H9 (cell line): ENCODE results near the gene SHC4. TPM values are rescaled to one million over a fixed set of nuclear protein-coding genes. Genes with fewer than 3 reads are reported as not detected.

Experiments used
- DNase-seq: peaks from one replicate; pipeline ENCODE4 v3.0.0-alpha.2; 2017
- H2AFZ ChIP-seq: one replicate; pipeline ENCODE4 v1.6.1; 2013; ENCODE audit warnings: mild to moderate bottlenecking, low read length, control low read depth, moderate library complexity
- H2AK5ac ChIP-seq: 2 replicates; pipeline ENCODE4 v1.6.1; 2013; ENCODE audit warnings: low read length, control low read depth, mixed read lengths; ENCODE audit not compliant: insufficient read length
- H2BK120ac ChIP-seq: one replicate; pipeline ENCODE4 v1.6.1; 2013; ENCODE audit warnings: low read depth, mild to moderate bottlenecking, low read length, control low read depth, inconsistent platforms; ENCODE audit not compliant: poor library complexity, severe bottlenecking
- H2BK12ac ChIP-seq: 2 replicates; pipeline ENCODE4 v1.6.1; 2013; ENCODE audit warnings: low read length, control low read depth, mixed read lengths, low read depth; ENCODE audit not compliant: insufficient read length
- H2BK15ac ChIP-seq: 2 replicates; pipeline ENCODE4 v1.6.1; 2013; ENCODE audit warnings: low read depth, low read length, control low read depth
- H2BK20ac ChIP-seq: one replicate; pipeline ENCODE4 v1.6.1; 2013; ENCODE audit warnings: low read depth, mild to moderate bottlenecking, low read length, control low read depth, inconsistent platforms; ENCODE audit not compliant: poor library complexity, severe bottlenecking
- H2BK5ac ChIP-seq: 2 replicates; pipeline ENCODE4 v1.6.1; 2013; ENCODE audit warnings: low read length, control low read depth, mixed read lengths; ENCODE audit not compliant: insufficient read length
- H3K14ac ChIP-seq: 2 replicates; pipeline ENCODE4 v1.6.1; 2013; ENCODE audit warnings: low read length, control low read depth; ENCODE audit not compliant: insufficient read depth
- H3K18ac ChIP-seq: 2 replicates; pipeline ENCODE4 v1.6.1; 2013; ENCODE audit warnings: low read depth, mild to moderate bottlenecking, mixed read lengths, low read length, control low read depth; ENCODE audit not compliant: insufficient read length
- H3K23ac ChIP-seq: 2 replicates; pipeline ENCODE4 v1.6.1; 2013; ENCODE audit warnings: low read length, control low read depth, mixed read lengths, low read depth; ENCODE audit not compliant: insufficient read length
- H3K23me2 ChIP-seq: 2 replicates; pipeline ENCODE4 v1.6.1; 2013; ENCODE audit warnings: low read depth, mild to moderate bottlenecking, mixed read lengths, low read length, control low read depth; ENCODE audit not compliant: insufficient read length, poor library complexity, severe bottlenecking
- H3K27ac ChIP-seq: 2 replicates; pipeline ENCODE4 v1.5.1; 2013; ENCODE audit warnings: low read length, control low read depth, mixed read lengths, low read depth; ENCODE audit not compliant: insufficient read length
- H3K27me3 ChIP-seq: 2 replicates; pipeline ENCODE4 v1.6.1; 2013; ENCODE audit warnings: low read length, control low read depth, inconsistent platforms; ENCODE audit not compliant: insufficient read depth
- H3K4ac ChIP-seq: 2 replicates; pipeline ENCODE4 v1.6.1; 2013; ENCODE audit warnings: low read depth, mild to moderate bottlenecking, control low read depth, inconsistent platforms, low read length, moderate library complexity
- H3K4me1 ChIP-seq: 2 replicates; pipeline ENCODE4 v1.6.1; 2013; ENCODE audit warnings: low read length, control low read depth, inconsistent platforms; ENCODE audit not compliant: insufficient read depth
- H3K4me2 ChIP-seq: 2 replicates; pipeline ENCODE4 v1.6.1; 2013; ENCODE audit warnings: low read length, control low read depth, mixed read lengths; ENCODE audit not compliant: insufficient read length, insufficient read depth
- H3K56ac ChIP-seq: 2 replicates; pipeline ENCODE4 v1.6.1; 2013; ENCODE audit warnings: low read depth, mild to moderate bottlenecking, mixed read lengths, low read length, control low read depth; ENCODE audit not compliant: insufficient read length
- H3K79me1 ChIP-seq: 2 replicates; pipeline ENCODE4 v1.6.1; 2013; ENCODE audit warnings: low read depth, mild to moderate bottlenecking, moderate library complexity, low read length, control low read depth, inconsistent platforms; ENCODE audit not compliant: insufficient read depth, poor library complexity, severe bottlenecking
- H3K79me2 ChIP-seq: 2 replicates; pipeline ENCODE4 v1.6.1; 2013; ENCODE audit warnings: low read length, control low read depth, inconsistent platforms; ENCODE audit not compliant: insufficient read depth
- H3K9ac ChIP-seq: 2 replicates; pipeline ENCODE4 v1.6.1; 2013; ENCODE audit warnings: low read length, control low read depth, mixed read lengths; ENCODE audit not compliant: insufficient read length; ENCODE audit errors: extremely low read depth
- H3K9me3 ChIP-seq: one replicate; pipeline ENCODE4 v1.6.1; 2013; ENCODE audit warnings: low read depth, low read length, inconsistent platforms; ENCODE audit not compliant: control insufficient read depth
- H3T11ph ChIP-seq: one replicate; pipeline ENCODE4 v1.6.1; 2013; ENCODE audit warnings: mild to moderate bottlenecking, low read length, control low read depth, inconsistent platforms
- H4K20me1 ChIP-seq: one replicate; pipeline ENCODE4 v1.6.1; 2013; ENCODE audit not compliant: control insufficient read depth, insufficient read length, insufficient read depth
- H4K5ac ChIP-seq: 2 replicates; pipeline ENCODE4 v1.6.1; 2013; ENCODE audit warnings: low read depth, mild to moderate bottlenecking, mixed read lengths, low read length, control low read depth; ENCODE audit not compliant: insufficient read length
- H4K8ac ChIP-seq: replicated peaks from 2 replicates; pipeline ENCODE4 v1.6.1; 2013; ENCODE audit warnings: low read length, control low read depth, mixed read lengths, low read depth; ENCODE audit not compliant: insufficient read length
- H4K91ac ChIP-seq: 2 replicates; pipeline ENCODE4 v1.6.1; 2013; ENCODE audit warnings: low read depth, mild to moderate bottlenecking, moderate library complexity, mixed read lengths, low read length, control low read depth; ENCODE audit not compliant: insufficient read length
- H3K27ac Mint-ChIP-seq, 3 experiments: 2 replicates in 2 of 3; 3 replicates in 1 of 3; pipeline ENCODE4 v1.8.0; 2020 to 2021; ENCODE audit warnings: mixed read lengths in 3 of 3, mild to moderate bottlenecking in 1 of 3, moderate library complexity in 1 of 3
- H3K27me3 Mint-ChIP-seq: 2 replicates; pipeline ENCODE4 v1.8.0; 2021; ENCODE audit warnings: low read depth, mild to moderate bottlenecking, moderate library complexity, mixed read lengths
- H3K36me3 Mint-ChIP-seq, 3 experiments: 2 replicates in 2 of 3; 3 replicates in 1 of 3; pipeline ENCODE4 v1.8.0; 2020 to 2021; ENCODE audit warnings: low read depth in 3 of 3, mixed read lengths in 3 of 3; ENCODE audit not compliant: insufficient read depth in 1 of 3
- H3K4me1 Mint-ChIP-seq, 2 experiments: 2 replicates each; pipeline ENCODE4 v1.8.0; 2020; ENCODE audit warnings: mixed read lengths in 2 of 2
- H3K4me3 Mint-ChIP-seq, 2 experiments: 2 replicates in 1 of 2; 3 replicates in 1 of 2; pipeline ENCODE4 v1.8.0; 2020 to 2021; ENCODE audit warnings: mild to moderate bottlenecking in 2 of 2, mixed read lengths in 2 of 2, moderate library complexity in 1 of 2
- H3K9me3 Mint-ChIP-seq, 2 experiments: 2 replicates in 1 of 2; 3 replicates in 1 of 2; pipeline ENCODE4 v1.8.0; 2020; ENCODE audit warnings: mild to moderate bottlenecking in 2 of 2, mixed read lengths in 2 of 2, moderate library complexity in 1 of 2
- CTCF ChIP-seq: fragments of 200-600 bp; sonication (generic); conservative IDR thresholded peaks from 3 replicates; pipeline ENCODE4 v1.8.0; 2021; ENCODE audit warnings: antibody characterized with exemption, mild to moderate bottlenecking
- total RNA-seq: library from RNA; stranded (reverse); gene quantifications from 2 replicates; pipeline ENCODE4 v1.2.1, GENCODE V29; 2021

Gene SHC4
- total RNA-seq, 1 experiment from 2014 or later = 0.26 TPM

GRCh38 chr15:48967336-48967735, 3.6 kb upstream of the SHC4 start:
- no peak overlapping the region for H3K27ac ChIP-seq
- H2AFZ ChIP-seq = no peak overlapping the region
- TF ChIP-seq CTCF = no peak
- DNase-seq = no peak
- H3K4me1 ChIP-seq = no peaks in the 10 kb centered on the region
- H3K9me3 Mint-ChIP-seq = no peaks in the 10 kb centered on the region; a peak in 1 of 5 replicates
- H3K79me2 ChIP-seq = no peaks in the 10 kb centered on the region
- H3K23me2 ChIP-seq = peaks cover 10% of the 10 kb centered on the region
- H3K4me3 Mint-ChIP-seq = no peak overlapping the region
- H2BK12ac ChIP-seq = no peak overlapping the region
- H3K79me1 ChIP-seq = no peaks in the 10 kb centered on the region
- H3K4ac ChIP-seq = no peak overlapping the region
- no peak overlapping the region for H3K23ac ChIP-seq
- H3K27ac Mint-ChIP-seq = no peak overlapping the region
- H3K27me3 Mint-ChIP-seq = peaks cover 23% of the 10 kb centered on the region
- H3K27me3 ChIP-seq = peaks cover 6% of the 10 kb centered on the region; the same call in 1 of the 2 replicates
- no peak overlapping the region for H3T11ph ChIP-seq
- H3K56ac ChIP-seq = no peak overlapping the region
- peaks cover 12 to 14% of the 10 kb centered on the region in 2 experiments for H3K4me1 Mint-ChIP-seq
- H4K91ac ChIP-seq = no peak overlapping the region
- H2BK20ac ChIP-seq = no peak overlapping the region
- no peak overlapping the region for H2BK15ac ChIP-seq
- H3K36me3 Mint-ChIP-seq = no peaks in the 10 kb centered on the region
- H3K4me2 ChIP-seq = no peak overlapping the region
- no peak overlapping the region for H3K9ac ChIP-seq
- H2BK5ac ChIP-seq = no peak overlapping the region
- no peaks in the 10 kb centered on the region for H3K9me3 ChIP-seq
- H4K5ac ChIP-seq = no peak overlapping the region
- H2BK120ac ChIP-seq = no peak overlapping the region
- H4K8ac ChIP-seq = no peak overlapping the region
- no peaks in the 10 kb centered on the region for H4K20me1 ChIP-seq
- no peak overlapping the region for H3K18ac ChIP-seq
- no peak overlapping the region for H3K14ac ChIP-seq
- no peak overlapping the region for H2AK5ac ChIP-seq
